HCT116 (cell line): ENCODE results near the gene TOM1. TPM values are rescaled to one million over a fixed set of nuclear protein-coding genes. Genes with fewer than 3 reads are reported as not detected.

Experiments used
- ATAC-seq: fragments of 200-7000 bp; cut with Tn5 transposase; 2 replicates; pipeline ENCODE4 v1.9.1; 2020; ENCODE audit warnings: mild to moderate bottlenecking, moderate library complexity
- BruUV-seq: library from RNA; stranded (reverse); fragments of 400-500 nt; replicated peaks from 2 replicates; lab custom pipeline; 2021; lab: Mats Ljungman, UMichigan
- CTCF ChIA-PET: fragments of 300-600 bp; sonication (Branson Sonifier 250); formaldehyde crosslinking; loops from one replicate; lab custom pipeline; 2021; ENCODE audit warnings: antibody characterized with exemption; lab: Charles Lee
- POLR2A ChIA-PET: fragments of 300-600, 350-600 bp; sonication (Branson Sonifier 250); formaldehyde crosslinking; loops from one replicate; lab custom pipeline; 2021; ENCODE audit warnings: antibody characterized with exemption; lab: Charles Lee
- RAD21 ChIA-PET, 2 experiments: fragments of 300-600 bp; sonication (Branson Sonifier 250); formaldehyde crosslinking; loops; one replicate each; lab custom pipeline; 2023; ENCODE audit warnings: low total read pairs in 2 of 2; ENCODE audit not compliant: uncharacterized antibody in 2 of 2, unreplicated experiment in 2 of 2, low non-redundant PET in 1 of 2; lab: Charles Lee
- DNase-seq: peaks from one replicate; pipeline ENCODE4 v3.0.0-alpha.2; 2010; ENCODE audit warnings: low read depth, low spot score
- H2AFZ ChIP-seq: fragments of 200-600 bp; shearing (Covaris generic), sonication (generic); 2 replicates; pipeline ENCODE4 v1.6.1; 2017; ENCODE audit warnings: low read depth, mixed run types, mixed read lengths, antibody characterized with exemption, low read length; ENCODE audit not compliant: poor library complexity, severe bottlenecking
- H3K27ac ChIP-seq: 2 replicates; pipeline ENCODE4 v1.5.1; 2012; ENCODE audit warnings: low read depth, low read length
- H3K27me3 ChIP-seq: fragments of 200-600 bp; sonication (generic); 2 replicates; pipeline ENCODE4 v1.6.1; 2016; ENCODE audit warnings: mixed run types, low read length, mixed read lengths; ENCODE audit not compliant: insufficient read depth
- H3K36me3 ChIP-seq, 2 experiments: fragments of 200-500 bp in 1 of 2; fragments of 200-600 bp in 1 of 2; sonication (Bioruptor generic) in 1 of 2; sonication (generic) in 1 of 2; 2 replicates each; pipeline versions ENCODE4 v1.5.1 to v1.6.1; 2014 to 2016; ENCODE audit warnings: low read length in 2 of 2, inconsistent platforms in 1 of 2, mixed read lengths in 1 of 2, mixed run types in 1 of 2; ENCODE audit not compliant: insufficient read depth in 2 of 2, control insufficient read depth in 1 of 2
- H3K4me1 ChIP-seq, 2 experiments: fragments of 200-600 bp in 1 of 2; sonication (generic) in 1 of 2; 2 replicates each; pipeline versions ENCODE4 v1.5.1 to v1.6.1; 2012 to 2017; ENCODE audit warnings: low read length in 2 of 2, inconsistent platforms in 1 of 2, mild to moderate bottlenecking in 1 of 2, mixed read lengths in 1 of 2, mixed run types in 1 of 2, moderate library complexity in 1 of 2; ENCODE audit not compliant: insufficient read depth in 2 of 2, control insufficient read depth in 1 of 2
- H3K4me2 ChIP-seq: fragments of 200-600 bp; sonication (generic); 2 replicates; pipeline ENCODE4 v1.6.1; 2017; ENCODE audit warnings: mixed run types, low read length, mixed read lengths
- H3K4me3 ChIP-seq, 2 experiments: fragments of 200-600 bp in 1 of 2; sonication (generic) in 1 of 2; replicated peaks in 1 of 2; 2 replicates each; pipeline ENCODE4 v1.5.1; 2011 to 2016; ENCODE audit warnings: low read length in 2 of 2, control low read depth in 1 of 2, low read depth in 1 of 2, mild to moderate bottlenecking in 1 of 2, mixed read lengths in 1 of 2, mixed run types in 1 of 2
- H3K79me2 ChIP-seq: fragments of 200-600 bp; sonication (generic); 2 replicates; pipeline ENCODE4 v1.6.1; 2017; ENCODE audit warnings: mild to moderate bottlenecking, mixed run types, low read length, moderate library complexity, mixed read lengths; ENCODE audit not compliant: insufficient read depth
- H3K9ac ChIP-seq: fragments of 200-600 bp; sonication (generic); 2 replicates; pipeline ENCODE4 v1.6.1; 2016; ENCODE audit warnings: low read length, mixed read lengths
- H3K9me2 ChIP-seq: fragments of 200-600 bp; sonication (generic), shearing (Covaris generic); 2 replicates; pipeline ENCODE4 v1.6.1; 2017; ENCODE audit warnings: mixed run types, mild to moderate bottlenecking, moderate library complexity; ENCODE audit not compliant: insufficient read depth
- H3K9me3 ChIP-seq, 2 experiments: fragments of 200-500 bp in 1 of 2; fragments of 200-600 bp in 1 of 2; sonication (Bioruptor generic) in 1 of 2; sonication (generic) in 1 of 2; 2 replicates each; pipeline ENCODE4 v1.6.1; 2014 to 2017; ENCODE audit warnings: low read length in 2 of 2, mixed read lengths in 2 of 2, inconsistent platforms in 1 of 2, low read depth in 1 of 2, mild to moderate bottlenecking in 1 of 2, mixed run types in 1 of 2, moderate library complexity in 1 of 2; ENCODE audit not compliant: control insufficient read depth in 1 of 2, insufficient read depth in 1 of 2
- H4K20me1 ChIP-seq: fragments of 200-600 bp; sonication (generic), shearing (Covaris generic); 2 replicates; pipeline ENCODE4 v1.6.1; 2017; ENCODE audit warnings: mixed run types, mild to moderate bottlenecking, moderate library complexity; ENCODE audit not compliant: insufficient read depth
- CBX3 ChIP-seq: IDR thresholded peaks from 2 replicates; pipeline ENCODE4 v1.6.1; 2012; ENCODE audit warnings: low read depth
- ELF1 ChIP-seq: IDR thresholded peaks from 2 replicates; pipeline ENCODE4 v1.6.1; 2012; ENCODE audit warnings: low read depth, borderline replicate concordance
- EZH2phosphoT487 ChIP-seq: fragments of 200-600 bp; IDR thresholded peaks from 2 replicates; pipeline ENCODE4 v1.6.1; 2018; ENCODE audit warnings: antibody characterized with exemption, borderline replicate concordance
- FOSL1 ChIP-seq: IDR thresholded peaks from 2 replicates; pipeline ENCODE4 v1.6.1; 2012; ENCODE audit warnings: low read depth
- RAD21 ChIP-seq: IDR thresholded peaks from 2 replicates; pipeline ENCODE4 v1.6.1; 2012; ENCODE audit warnings: low read depth, mild to moderate bottlenecking
- ZNF274 ChIP-seq: fragments of 200-500 bp; sonication (Bioruptor generic); IDR thresholded peaks from 2 replicates; pipeline ENCODE4 v1.6.1; 2014; ENCODE audit warnings: mild to moderate bottlenecking, low read depth, low read length, inconsistent platforms
- intact Hi-C: fragments of 100-400 bp; cut with micrococcal nuclease; formaldehyde crosslinking; loops from 2 replicates; pipeline ENCODE4 v1.10.0; 2022
- total RNA-seq: library from RNA; stranded (reverse); gene quantifications from one replicate; pipeline ENCODE4 v1.2.1, GENCODE V29; 2021; ENCODE audit not compliant: unreplicated experiment
- TF ChIP-seq, protein P1 (sequence below): IDR thresholded peaks from 2 replicates; pipeline ENCODE4 v1.6.1; 2012
- TF ChIP-seq, protein P2 (sequence below): IDR thresholded peaks from 2 replicates; pipeline ENCODE4 v1.6.1; 2011; ENCODE audit warnings: mild to moderate bottlenecking, low read length, moderate library complexity; ENCODE audit not compliant: insufficient replicate concordance; ENCODE audit errors: extremely low read depth
- TF ChIP-seq, protein P3 (sequence below): IDR thresholded peaks from 2 replicates; pipeline ENCODE4 v1.6.1; 2012; ENCODE audit warnings: low read depth

Gene TOM1
- total RNA-seq, 1 experiment from 2014 or later: 18.0 TPM

DNA sequence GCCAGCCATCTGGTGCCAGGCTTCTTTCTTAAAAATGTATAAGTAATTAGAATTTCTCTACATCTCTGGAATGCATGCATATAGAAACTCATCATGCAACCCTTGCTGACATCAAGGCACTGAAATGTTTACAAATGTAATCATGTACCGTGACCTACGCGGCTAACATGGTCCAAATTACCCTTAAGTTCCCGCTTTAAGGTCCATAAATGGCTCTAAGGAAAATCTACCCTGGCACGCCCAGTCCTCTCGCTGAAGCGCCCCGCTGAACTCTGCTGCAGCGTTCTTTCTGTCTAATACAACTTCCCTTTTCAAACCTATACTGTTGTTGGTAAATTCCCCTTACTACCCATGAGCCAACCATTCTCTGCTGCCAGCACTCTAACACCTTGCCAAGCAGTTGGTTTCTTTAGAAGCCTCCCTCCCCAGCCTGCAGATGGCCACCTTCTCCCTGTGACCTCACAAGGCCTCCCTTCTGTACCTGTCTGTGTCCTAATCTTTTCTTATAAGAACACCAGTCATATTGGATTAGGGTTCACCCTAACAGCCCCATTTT is 67.7 kb downstream of the TOM1 start:
- no TSS peak for BruUV-seq
- Histone ChIP-seq H3K9me2 (no peaks in the 10 kb centered on the region), H3K36me3 (no peaks in the 10 kb centered on the region), H3K27me3 (no peaks in the 10 kb centered on the region), H3K4me1 (peaks cover 45 to 71% of the 10 kb centered on the region in 2 experiments), H3K9me3 (no peaks in the 10 kb centered on the region), H3K79me2 (no peaks in the 10 kb centered on the region), H3K4me2 (peak overlapping the region; percentile 37; the same call in 1 of the 2 replicates), H4K20me1 (no peaks in the 10 kb centered on the region), H3K4me3 (no peak overlapping the region), H2AFZ (no peak overlapping the region), H3K9ac (no peak overlapping the region), H3K27ac (peak overlapping the region; percentile 31)
- ChIA-PET RAD21 (no interaction called here), POLR2A (no interaction called here), CTCF (no interaction called here)
- peak; percentile 20; the same call in 1 of the 2 replicates for TF ChIP-seq RAD21
- no peak for TF ChIP-seq ELF1
- intact Hi-C loops: no loop called here
- DNase-seq (no peak), ATAC-seq (no peak)

DNA sequence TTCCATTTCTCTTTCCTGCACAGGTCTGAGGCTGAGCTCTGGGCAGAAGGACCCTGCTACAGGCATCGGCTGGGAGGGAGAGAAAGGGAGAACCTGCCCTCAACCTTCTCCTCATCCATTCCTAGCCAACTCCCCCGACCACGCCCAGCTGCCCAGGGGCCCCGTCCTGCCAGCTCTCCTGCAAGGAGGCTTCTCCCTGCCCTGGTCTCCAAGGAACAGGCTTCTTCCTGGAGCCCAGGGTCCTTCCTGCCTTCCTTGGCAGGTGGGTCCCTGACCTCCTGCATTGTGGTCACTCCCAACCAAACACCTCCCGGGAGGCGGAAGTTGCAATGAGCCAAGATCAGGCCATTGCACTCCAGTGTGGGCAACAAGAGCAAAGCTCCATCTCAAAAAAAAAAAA is 68.7 kb downstream of the TOM1 start:
- peak overlapping the region; percentile 23; the same call in 1 of the 2 replicates for H3K4me2 ChIP-seq
- peaks cover 52 to 80% of the 10 kb centered on the region in 2 experiments for H3K4me1 ChIP-seq
- RAD21 ChIA-PET: no interaction called here
- no peak for DNase-seq
- H3K9ac ChIP-seq: no peak overlapping the region
- H3K36me3 ChIP-seq: no peaks in the 10 kb centered on the region
- H3K27ac ChIP-seq: no peak overlapping the region
- no peaks in the 10 kb centered on the region for H3K79me2 ChIP-seq
- intact Hi-C loops: no loop called here
- no peaks in the 10 kb centered on the region for H3K9me3 ChIP-seq
- TF ChIP-seq, protein P1, sequence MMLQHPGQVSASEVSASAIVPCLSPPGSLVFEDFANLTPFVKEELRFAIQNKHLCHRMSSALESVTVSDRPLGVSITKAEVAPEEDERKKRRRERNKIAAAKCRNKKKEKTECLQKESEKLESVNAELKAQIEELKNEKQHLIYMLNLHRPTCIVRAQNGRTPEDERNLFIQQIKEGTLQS: no peak
- TF ChIP-seq EZH2phosphoT487 (no peak), FOSL1 (no peak), CBX3 (no peak), ZNF274 (no peak)
- TF ChIP-seq, protein P2, sequence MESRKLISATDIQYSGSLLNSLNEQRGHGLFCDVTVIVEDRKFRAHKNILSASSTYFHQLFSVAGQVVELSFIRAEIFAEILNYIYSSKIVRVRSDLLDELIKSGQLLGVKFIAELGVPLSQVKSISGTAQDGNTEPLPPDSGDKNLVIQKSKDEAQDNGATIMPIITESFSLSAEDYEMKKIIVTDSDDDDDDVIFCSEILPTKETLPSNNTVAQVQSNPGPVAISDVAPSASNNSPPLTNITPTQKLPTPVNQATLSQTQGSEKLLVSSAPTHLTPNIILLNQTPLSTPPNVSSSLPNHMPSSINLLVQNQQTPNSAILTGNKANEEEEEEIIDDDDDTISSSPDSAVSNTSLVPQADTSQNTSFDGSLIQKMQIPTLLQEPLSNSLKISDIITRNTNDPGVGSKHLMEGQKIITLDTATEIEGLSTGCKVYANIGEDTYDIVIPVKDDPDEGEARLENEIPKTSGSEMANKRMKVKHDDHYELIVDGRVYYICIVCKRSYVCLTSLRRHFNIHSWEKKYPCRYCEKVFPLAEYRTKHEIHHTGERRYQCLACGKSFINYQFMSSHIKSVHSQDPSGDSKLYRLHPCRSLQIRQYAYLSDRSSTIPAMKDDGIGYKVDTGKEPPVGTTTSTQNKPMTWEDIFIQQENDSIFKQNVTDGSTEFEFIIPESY: no peak
- TF ChIP-seq, protein P3, sequence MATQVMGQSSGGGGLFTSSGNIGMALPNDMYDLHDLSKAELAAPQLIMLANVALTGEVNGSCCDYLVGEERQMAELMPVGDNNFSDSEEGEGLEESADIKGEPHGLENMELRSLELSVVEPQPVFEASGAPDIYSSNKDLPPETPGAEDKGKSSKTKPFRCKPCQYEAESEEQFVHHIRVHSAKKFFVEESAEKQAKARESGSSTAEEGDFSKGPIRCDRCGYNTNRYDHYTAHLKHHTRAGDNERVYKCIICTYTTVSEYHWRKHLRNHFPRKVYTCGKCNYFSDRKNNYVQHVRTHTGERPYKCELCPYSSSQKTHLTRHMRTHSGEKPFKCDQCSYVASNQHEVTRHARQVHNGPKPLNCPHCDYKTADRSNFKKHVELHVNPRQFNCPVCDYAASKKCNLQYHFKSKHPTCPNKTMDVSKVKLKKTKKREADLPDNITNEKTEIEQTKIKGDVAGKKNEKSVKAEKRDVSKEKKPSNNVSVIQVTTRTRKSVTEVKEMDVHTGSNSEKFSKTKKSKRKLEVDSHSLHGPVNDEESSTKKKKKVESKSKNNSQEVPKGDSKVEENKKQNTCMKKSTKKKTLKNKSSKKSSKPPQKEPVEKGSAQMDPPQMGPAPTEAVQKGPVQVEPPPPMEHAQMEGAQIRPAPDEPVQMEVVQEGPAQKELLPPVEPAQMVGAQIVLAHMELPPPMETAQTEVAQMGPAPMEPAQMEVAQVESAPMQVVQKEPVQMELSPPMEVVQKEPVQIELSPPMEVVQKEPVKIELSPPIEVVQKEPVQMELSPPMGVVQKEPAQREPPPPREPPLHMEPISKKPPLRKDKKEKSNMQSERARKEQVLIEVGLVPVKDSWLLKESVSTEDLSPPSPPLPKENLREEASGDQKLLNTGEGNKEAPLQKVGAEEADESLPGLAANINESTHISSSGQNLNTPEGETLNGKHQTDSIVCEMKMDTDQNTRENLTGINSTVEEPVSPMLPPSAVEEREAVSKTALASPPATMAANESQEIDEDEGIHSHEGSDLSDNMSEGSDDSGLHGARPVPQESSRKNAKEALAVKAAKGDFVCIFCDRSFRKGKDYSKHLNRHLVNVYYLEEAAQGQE: no peak
- no peaks in the 10 kb centered on the region for H3K9me2 ChIP-seq
- no TSS peak for BruUV-seq
- no peaks in the 10 kb centered on the region for H4K20me1 ChIP-seq
- H3K4me3 ChIP-seq: no peak overlapping the region
- no peaks in the 10 kb centered on the region for H3K27me3 ChIP-seq
- CTCF ChIA-PET: interaction anchor here (1.0 kb wide), 1 partner anchor 18 kb away, joined by 3 read pairs; no protein-coding TSS in a partner anchor
- ATAC-seq: no peak
- POLR2A ChIA-PET: no interaction called here
- H2AFZ ChIP-seq: no peak overlapping the region
